Measurements from ENCODE around the gene CWC27.
A peak's percentile ranks its signal among the peaks of the same experiment; 100 is the strongest.

The CWC27 gene

GRCh38 chr5:65030056-65030455, 261.3 kb downstream of the CWC27 start:
- TF ChIP-seq, protein P1, sequence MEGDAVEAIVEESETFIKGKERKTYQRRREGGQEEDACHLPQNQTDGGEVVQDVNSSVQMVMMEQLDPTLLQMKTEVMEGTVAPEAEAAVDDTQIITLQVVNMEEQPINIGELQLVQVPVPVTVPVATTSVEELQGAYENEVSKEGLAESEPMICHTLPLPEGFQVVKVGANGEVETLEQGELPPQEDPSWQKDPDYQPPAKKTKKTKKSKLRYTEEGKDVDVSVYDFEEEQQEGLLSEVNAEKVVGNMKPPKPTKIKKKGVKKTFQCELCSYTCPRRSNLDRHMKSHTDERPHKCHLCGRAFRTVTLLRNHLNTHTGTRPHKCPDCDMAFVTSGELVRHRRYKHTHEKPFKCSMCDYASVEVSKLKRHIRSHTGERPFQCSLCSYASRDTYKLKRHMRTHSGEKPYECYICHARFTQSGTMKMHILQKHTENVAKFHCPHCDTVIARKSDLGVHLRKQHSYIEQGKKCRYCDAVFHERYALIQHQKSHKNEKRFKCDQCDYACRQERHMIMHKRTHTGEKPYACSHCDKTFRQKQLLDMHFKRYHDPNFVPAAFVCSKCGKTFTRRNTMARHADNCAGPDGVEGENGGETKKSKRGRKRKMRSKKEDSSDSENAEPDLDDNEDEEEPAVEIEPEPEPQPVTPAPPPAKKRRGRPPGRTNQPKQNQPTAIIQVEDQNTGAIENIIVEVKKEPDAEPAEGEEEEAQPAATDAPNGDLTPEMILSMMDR (IDR thresholded peaks at IDR 0.05) = no peak
- Histone ChIP-seq H3K9me3 (no peaks in the 10 kb centered on the region), H3K36me3 (no peaks in the 10 kb centered on the region), H3K27ac (no peak overlapping the region), H3K4me1 (ENCODE audit: control insufficient read depth in 1 of 2, insufficient read depth in 1 of 2, low read depth in 1 of 2, low read length in 1 of 2) (peaks cover 3 to 4% of the 10 kb centered on the region in 2 experiments), H3K4me3 (ENCODE audit: low read depth in 1 of 2, low read length in 1 of 2) (no peak overlapping the region), H3K27me3 (no peaks in the 10 kb centered on the region)

GRCh38 chr5:65032250-65032649, 263.5 kb downstream of the CWC27 start:
- Histone ChIP-seq H3K9me3 (no peaks in the 10 kb centered on the region), H3K36me3 (no peaks in the 10 kb centered on the region), H3K4me3 (ENCODE audit: low read depth in 1 of 2, low read length in 1 of 2) (no peak overlapping the region), H3K27ac (no peak overlapping the region), H3K27me3 (no peaks in the 10 kb centered on the region), H3K4me1 (ENCODE audit: control insufficient read depth in 1 of 2, insufficient read depth in 1 of 2, low read depth in 1 of 2, low read length in 1 of 2) (peaks cover 6 to 11% of the 10 kb centered on the region in 2 experiments)
- TF ChIP-seq, protein P1 (IDR thresholded peaks at IDR 0.05) = no peak

- H3K4me1 ChIP-seq (ENCODE audit: control insufficient read depth in 1 of 2, insufficient read depth in 1 of 2, low read depth in 1 of 2, low read length in 1 of 2) = peaks cover 6 to 11% of the 10 kb centered on the region in 2 experiments
- H3K27me3 ChIP-seq = no peaks in the 10 kb centered on the region
- no peaks in the 10 kb centered on the region for H3K9me3 ChIP-seq
- H3K36me3 ChIP-seq = no peaks in the 10 kb centered on the region
- no peak overlapping the region for H3K4me3 ChIP-seq (ENCODE audit: low read depth in 1 of 2, low read length in 1 of 2)
- TF ChIP-seq, protein P1 (IDR thresholded peaks at IDR 0.05) = no peak
- H3K27ac ChIP-seq = no peak overlapping the region
Observed at GRCh38 chr5:65034029-65034812, 265.5 kb downstream of the CWC27 start.

DNA sequence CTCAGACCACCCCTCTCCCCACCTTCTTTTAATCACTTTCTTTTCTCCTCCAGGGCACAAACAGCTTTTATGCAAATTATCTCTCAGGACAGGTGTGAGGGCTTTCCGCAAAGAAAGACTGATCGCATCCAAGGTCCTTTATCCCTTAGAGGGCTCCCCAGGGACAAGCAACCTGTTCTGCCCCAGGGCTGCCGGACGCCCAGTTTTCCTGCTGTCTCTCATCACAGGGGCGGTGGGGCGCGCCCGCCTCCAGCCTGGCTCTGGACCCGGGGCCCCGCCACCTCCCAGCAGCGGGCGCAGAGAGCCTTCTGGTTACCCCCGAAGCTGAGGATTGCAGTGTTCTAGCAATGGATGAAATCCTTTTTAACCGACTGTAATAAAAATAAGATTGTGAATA, 266.1 kb downstream of the CWC27 start:
- H3K9me3 ChIP-seq = no peaks in the 10 kb centered on the region
- peaks cover 6 to 11% of the 10 kb centered on the region in 2 experiments for H3K4me1 ChIP-seq (ENCODE audit: control insufficient read depth in 1 of 2, insufficient read depth in 1 of 2, low read depth in 1 of 2, low read length in 1 of 2)
- TF ChIP-seq, protein P1 (IDR thresholded peaks at IDR 0.05) = no peak
- peak overlapping the region; percentile 72 to 73 for H3K4me3 ChIP-seq (ENCODE audit: low read depth in 1 of 2, low read length in 1 of 2)
- H3K27me3 ChIP-seq = no peaks in the 10 kb centered on the region
- no peaks in the 10 kb centered on the region for H3K36me3 ChIP-seq
- no peak overlapping the region for H3K27ac ChIP-seq

DNA sequence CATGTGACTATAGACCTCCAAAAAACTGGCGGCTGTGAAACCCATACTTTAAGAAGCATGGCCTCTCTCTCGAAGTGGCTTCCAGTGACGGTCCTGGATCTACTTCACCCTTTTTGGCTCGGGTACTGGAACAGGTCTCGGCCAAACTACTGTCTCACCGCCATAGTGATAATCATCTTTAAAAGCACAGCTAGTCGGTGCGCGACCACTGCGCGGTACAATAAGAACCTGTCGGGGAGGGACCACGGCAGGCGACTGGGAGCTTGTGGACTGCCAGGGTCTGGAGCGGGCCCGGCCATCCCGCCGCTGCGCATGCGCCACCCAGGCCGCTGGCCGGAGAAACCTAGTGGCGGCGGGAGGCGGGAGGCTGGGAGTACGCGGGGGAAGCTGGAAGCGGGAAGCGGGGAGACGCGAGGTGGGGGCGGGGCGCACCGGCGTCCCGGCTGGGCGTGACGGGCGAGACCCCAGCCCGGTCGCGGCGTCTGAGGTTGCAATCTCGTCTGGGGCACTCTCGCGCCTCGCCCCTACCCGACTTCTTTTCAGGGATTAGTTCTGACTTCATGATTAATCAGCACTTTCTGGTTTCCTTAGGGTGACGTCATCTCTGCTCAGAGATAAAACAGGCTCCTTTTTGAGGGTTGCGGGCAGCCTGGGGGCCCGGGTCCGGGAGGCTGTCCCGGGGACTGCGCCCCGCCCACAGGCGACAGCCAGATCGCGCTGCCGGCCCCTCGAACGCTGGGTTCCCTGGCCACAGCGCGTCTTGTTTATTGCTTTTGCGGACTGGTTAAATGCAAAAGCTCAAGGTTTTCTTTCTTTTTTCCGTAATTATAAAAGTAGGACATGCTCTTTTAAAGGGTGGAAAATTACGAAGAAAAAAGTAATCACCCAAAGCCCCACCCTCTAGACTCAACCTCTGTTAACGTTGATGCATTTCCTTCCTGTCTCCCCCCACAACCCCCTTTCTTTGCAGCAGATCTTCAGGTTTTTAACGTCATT, 266.8 kb downstream of the CWC27 start:
- Histone ChIP-seq H3K9me3 (no peaks in the 10 kb centered on the region), H3K36me3 (no peaks in the 10 kb centered on the region), H3K4me3 (ENCODE audit: low read depth in 1 of 2, low read length in 1 of 2) (peak overlapping the region; percentile 72 to 73), H3K27ac (peak overlapping the region; percentile 46), H3K4me1 (ENCODE audit: control insufficient read depth in 1 of 2, insufficient read depth in 1 of 2, low read depth in 1 of 2, low read length in 1 of 2) (peaks cover 6 to 11% of the 10 kb centered on the region in 2 experiments), H3K27me3 (no peaks in the 10 kb centered on the region)
- TF ChIP-seq, protein P1 (IDR thresholded peaks at IDR 0.05) = no peak
